Activated naive CD8-positive, alpha-beta T cell (primary cell): ENCODE results near the gene LETM1.

ENCODE experiments used
- H3K27ac Mint-ChIP-seq: one replicate; pipeline ENCODE4 v1.8.0; 2021; ENCODE audit warnings: mixed read lengths
- H3K27me3 Mint-ChIP-seq: one replicate; pipeline ENCODE4 v1.8.0; 2021; ENCODE audit warnings: mixed read lengths
- H3K36me3 Mint-ChIP-seq: one replicate; pipeline ENCODE4 v1.8.0; 2021; ENCODE audit warnings: mixed read lengths
- H3K4me1 Mint-ChIP-seq: one replicate; pipeline ENCODE4 v1.8.0; 2021; ENCODE audit warnings: low read depth, mixed read lengths
- H3K4me3 Mint-ChIP-seq: one replicate; pipeline ENCODE4 v1.8.0; 2021; ENCODE audit warnings: mild to moderate bottlenecking, mixed read lengths
- H3K9me3 Mint-ChIP-seq: one replicate; pipeline ENCODE4 v1.8.0; 2021; ENCODE audit warnings: low read depth, mixed read lengths

LETM1 gene

DNA sequence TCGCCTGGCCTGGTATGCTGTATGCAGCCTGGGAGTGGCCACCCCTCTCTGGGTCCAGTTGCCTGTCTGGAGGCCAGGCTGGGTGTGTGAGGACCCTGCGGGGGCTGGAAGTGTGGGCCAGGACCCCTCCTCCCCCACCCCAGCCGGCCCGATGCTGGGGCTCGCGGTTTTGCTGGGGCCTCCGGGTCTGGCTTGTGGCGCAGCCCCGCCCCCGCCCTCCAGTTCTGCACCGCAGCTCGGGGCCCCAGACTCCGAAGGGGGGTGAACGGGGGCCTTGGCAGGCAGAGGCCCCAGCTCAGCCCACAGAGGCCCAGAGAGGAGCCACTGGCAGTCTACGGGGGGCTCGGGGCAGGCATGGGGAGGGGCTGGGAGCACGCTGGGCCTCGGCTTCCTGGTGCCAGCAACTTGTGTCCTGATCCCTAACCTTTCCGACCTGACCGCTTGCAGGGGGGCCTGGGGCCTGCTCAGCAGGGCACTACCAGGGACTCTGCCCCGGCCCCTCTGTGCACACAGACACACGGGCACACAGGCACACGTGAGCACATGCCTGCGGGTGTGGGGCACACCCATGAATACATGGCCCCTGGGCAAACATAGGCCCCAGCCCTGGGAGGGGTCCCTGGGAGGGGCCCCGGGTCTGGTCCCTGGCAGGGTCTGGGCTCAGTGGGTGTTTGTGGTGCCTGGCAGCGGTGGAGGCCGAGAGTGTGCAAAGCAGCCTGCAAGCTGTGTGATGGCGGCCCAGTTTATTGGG lies 84.2 kb downstream of the LETM1 start:
- H3K27ac Mint-ChIP-seq: no peak overlapping the region
- H3K4me1 Mint-ChIP-seq: no peaks in the 10 kb centered on the region
- peaks cover 5% of the 10 kb centered on the region for H3K27me3 Mint-ChIP-seq
- no peaks in the 10 kb centered on the region for H3K9me3 Mint-ChIP-seq
- no peaks in the 10 kb centered on the region for H3K36me3 Mint-ChIP-seq
- no peak overlapping the region for H3K4me3 Mint-ChIP-seq

DNA sequence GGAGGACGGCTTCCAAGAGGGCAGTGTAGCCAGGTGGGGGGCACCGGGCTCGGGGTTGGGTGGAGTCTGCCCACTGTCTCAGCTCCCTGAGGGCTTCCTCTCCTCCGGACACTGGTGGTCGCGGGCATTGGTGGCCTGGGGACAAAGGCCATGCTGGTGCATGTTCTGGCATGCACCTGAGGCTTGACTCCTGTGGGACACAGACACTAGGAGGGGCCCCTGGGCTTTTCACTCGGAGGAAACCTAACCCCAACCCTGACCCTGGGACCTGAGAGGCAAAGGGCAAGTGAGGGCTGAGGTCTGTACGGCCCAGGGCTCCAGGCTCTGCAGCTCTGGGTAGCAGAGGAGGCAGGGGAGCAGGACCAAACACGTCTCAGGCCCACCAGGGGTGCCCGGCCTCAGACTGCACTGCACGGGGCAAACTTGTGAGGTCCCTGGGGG lies 85.1 kb downstream of the LETM1 start:
- Mint-ChIP-seq H3K27me3 (peaks cover 5% of the 10 kb centered on the region), H3K27ac (no peak overlapping the region), H3K9me3 (no peaks in the 10 kb centered on the region), H3K36me3 (no peaks in the 10 kb centered on the region), H3K4me1 (no peaks in the 10 kb centered on the region), H3K4me3 (no peak overlapping the region)

DNA sequence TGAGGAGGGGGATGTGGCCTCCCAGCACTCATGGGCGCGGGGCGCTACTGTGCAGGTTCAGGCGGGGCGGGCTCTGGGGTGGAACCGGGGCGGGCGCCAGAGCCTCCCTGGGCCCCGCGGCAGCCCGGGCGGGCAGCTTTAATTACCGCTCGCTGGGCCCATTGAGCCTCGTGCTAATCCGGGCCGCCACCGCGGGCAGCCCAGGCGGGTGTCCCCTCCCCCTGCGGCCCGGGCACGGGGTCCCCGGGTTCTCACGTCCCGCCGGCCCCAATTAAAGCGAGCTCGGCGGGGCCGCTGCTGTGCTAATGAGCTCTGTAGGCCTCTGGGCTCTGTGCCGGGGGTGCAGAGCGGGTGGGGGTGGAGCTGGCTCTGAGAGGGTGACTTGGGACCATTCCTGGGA lies 85.7 kb downstream of the LETM1 start:
- H3K27ac Mint-ChIP-seq: no peak overlapping the region

DNA sequence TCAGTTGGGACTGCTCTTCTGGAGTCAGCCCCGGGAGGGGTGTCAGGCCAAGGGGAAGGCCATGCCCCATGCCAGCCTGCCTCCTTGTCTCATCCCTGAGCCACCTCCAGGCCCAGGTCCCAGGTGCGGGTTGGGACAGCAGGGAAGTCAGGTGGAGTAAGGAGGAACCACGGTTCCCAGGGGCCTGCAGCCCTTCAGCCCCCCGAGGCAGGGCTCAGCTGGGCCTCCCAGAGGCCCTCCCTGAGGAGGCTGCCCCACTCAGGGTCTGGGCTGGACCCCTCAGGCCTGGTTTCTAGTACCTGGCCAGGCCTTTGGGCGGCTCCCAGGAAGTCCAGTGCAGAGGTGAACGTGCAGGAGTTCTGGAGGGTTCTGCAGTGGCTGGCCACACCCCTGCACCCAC lies 86.3 kb downstream of the LETM1 start:
- no peaks in the 10 kb centered on the region for H3K36me3 Mint-ChIP-seq
- no peaks in the 10 kb centered on the region for H3K4me1 Mint-ChIP-seq
- peaks cover 5% of the 10 kb centered on the region for H3K27me3 Mint-ChIP-seq
- H3K27ac Mint-ChIP-seq: no peak overlapping the region
- no peak overlapping the region for H3K4me3 Mint-ChIP-seq
- no peaks in the 10 kb centered on the region for H3K9me3 Mint-ChIP-seq

More for the DNA sequence above, 85.7 kb downstream of the LETM1 start:
- no peaks in the 10 kb centered on the region for H3K4me1 Mint-ChIP-seq
- H3K4me3 Mint-ChIP-seq: no peak overlapping the region
- H3K36me3 Mint-ChIP-seq: no peaks in the 10 kb centered on the region
- no peaks in the 10 kb centered on the region for H3K9me3 Mint-ChIP-seq
- peaks cover 5% of the 10 kb centered on the region for H3K27me3 Mint-ChIP-seq

DNA sequence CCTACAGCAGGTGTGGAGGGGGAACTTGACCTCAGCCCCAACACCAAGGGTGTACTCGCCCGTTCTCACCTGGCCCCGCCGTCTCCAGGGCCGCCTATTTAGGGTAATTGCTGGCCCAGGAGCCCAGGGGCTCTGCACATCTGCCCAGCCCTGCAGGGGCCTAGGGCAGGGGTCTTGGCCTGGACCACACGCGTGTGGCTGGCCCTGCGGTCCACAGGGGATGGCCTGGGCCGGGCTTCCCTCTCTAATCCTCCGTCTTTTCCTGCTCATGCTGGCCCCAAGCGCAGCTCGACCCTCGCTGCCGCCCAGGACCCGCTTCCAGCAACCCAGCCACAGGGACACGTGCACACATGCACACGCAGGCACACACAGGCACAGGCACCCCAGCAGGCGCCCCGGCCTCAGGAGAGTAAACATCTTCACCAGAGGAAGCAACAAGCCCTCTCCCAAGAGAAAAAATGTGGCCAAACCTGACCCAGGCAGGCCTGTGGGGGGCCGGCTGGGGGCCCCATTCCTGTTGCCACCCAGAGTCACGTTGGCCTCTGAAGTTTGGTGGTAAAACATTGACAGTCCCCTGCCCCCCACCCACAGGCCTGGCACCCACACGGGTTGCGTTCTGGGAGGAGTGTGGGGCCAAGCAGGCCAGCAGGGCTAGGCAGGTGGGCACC lies 87.5 kb downstream of the LETM1 start:
- Mint-ChIP-seq H3K4me3 (peak overlapping the region; percentile 67), H3K9me3 (no peaks in the 10 kb centered on the region), H3K27me3 (peaks cover 5% of the 10 kb centered on the region), H3K27ac (no peak overlapping the region), H3K4me1 (no peaks in the 10 kb centered on the region), H3K36me3 (no peaks in the 10 kb centered on the region)

DNA sequence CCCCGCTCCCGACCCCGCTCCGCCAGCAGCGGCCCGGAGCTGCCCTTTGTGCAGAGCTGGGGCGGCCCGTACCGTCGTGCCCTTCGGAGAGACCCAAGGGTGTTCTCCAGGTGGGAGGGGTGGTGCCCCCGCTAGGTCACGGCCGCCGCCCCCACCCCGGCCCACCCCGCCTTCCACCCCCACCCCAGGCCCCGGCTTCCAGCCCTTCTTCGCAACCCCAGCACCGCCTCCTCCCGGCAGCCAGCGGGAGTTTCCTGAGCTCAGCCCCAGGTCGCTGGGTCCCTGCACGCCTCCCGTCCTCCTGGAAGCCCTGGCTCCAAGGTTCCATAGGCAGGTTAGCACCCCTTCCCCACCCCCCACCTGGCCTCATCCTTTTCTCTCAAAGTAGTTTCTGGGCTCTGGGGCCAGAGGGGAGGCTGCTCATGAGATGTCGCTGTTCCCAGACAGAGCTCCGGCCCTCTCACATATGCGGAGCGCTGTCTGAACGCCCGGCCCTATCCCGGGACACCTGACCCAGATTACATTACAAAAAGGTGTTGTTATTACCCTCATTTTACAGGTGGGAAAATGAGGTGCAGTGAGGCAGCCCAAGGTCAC lies 88.1 kb downstream of the LETM1 start:
- H3K9me3 Mint-ChIP-seq: no peaks in the 10 kb centered on the region
- H3K36me3 Mint-ChIP-seq: no peaks in the 10 kb centered on the region
- no peaks in the 10 kb centered on the region for H3K4me1 Mint-ChIP-seq
- peak overlapping the region; percentile 67 for H3K4me3 Mint-ChIP-seq
- peaks cover 5% of the 10 kb centered on the region for H3K27me3 Mint-ChIP-seq
- no peak overlapping the region for H3K27ac Mint-ChIP-seq

DNA sequence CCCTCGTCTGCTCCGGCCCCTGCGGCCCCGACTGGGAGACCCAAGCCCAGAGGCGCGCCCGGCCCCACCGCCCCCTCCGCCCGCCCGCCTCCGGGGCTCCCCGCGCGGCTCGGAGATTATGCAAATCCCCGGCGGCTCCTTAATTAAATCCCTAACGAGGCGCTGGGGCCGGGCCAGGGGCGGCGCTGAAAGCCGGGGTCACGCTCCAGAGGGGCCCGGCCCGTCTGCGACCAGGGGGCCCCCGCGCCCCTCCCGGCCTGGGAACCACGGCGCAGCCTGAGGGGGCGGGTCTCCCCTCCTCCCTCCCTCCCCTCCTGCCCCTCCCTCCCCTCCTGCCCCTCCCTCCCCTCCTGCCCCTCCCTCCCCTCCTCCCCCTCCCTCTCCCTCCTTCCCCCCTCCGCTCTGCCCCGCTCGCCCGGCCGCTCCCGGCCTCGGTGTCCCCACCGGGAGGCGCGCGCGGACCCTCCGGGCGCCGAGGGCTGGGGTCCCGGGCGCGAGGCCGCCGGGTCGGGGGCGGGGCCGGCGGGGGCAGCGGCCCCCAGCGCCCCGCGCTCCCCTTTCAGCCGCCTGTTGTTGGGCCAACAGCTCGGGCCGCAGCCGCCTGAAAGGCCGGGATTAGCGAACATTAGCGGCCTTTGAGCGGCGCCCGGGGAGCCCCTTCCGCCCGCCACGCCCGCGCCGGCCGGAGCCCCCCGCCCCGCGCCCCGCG lies 88.7 kb downstream of the LETM1 start:
- Mint-ChIP-seq H3K4me3 (no peak overlapping the region), H3K27ac (no peak overlapping the region), H3K27me3 (peaks cover 5% of the 10 kb centered on the region), H3K4me1 (no peaks in the 10 kb centered on the region), H3K36me3 (no peaks in the 10 kb centered on the region), H3K9me3 (no peaks in the 10 kb centered on the region)

DNA sequence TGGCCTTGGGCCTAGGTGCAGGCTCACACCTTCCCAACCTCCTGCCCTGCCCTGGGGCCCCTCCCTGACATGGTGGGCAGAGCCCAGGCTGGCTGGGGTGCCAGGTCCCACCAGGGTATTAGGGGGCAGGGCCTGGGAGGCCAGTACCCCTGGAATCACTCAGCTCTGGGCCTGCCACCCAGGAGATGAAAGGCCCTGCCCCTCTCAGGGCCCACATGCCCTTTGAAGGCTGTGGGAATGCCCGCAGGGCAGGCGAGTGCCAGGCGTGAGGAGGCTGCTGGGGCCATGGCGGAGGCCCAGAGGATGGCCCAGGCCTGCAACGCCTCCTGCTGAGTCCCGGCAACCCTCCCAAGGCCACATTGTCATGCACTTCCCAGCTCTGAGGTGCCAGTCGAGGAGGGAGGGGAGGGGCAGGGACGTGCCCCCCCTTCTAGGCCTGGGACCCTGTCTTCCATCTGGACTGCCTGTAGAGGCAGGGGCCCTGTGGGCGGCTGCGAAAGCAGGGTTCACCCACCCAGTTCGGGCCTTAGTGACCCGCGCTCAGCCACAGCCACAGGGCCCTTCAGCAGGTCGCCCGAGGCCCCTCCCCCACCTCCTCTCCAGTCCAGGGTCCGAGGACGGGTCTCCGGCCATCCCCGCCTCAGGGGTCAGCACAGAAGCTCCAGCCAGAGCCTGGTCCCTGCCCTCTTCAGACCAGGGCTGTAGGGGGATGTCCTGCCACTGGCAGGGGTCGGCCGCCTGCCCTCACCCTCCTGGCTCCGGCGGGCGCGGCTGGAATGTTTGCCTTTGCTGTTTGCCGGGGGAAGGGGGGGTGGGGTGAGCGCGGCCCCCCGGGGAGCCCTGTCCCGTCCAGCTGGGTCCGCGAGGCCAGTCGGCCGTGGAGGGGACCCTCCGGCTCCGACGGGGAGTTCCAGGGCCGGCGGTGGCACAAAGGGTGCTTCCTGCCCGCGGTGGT lies 89.6 kb downstream of the LETM1 start:
- H3K4me1 Mint-ChIP-seq: no peaks in the 10 kb centered on the region

DNA sequence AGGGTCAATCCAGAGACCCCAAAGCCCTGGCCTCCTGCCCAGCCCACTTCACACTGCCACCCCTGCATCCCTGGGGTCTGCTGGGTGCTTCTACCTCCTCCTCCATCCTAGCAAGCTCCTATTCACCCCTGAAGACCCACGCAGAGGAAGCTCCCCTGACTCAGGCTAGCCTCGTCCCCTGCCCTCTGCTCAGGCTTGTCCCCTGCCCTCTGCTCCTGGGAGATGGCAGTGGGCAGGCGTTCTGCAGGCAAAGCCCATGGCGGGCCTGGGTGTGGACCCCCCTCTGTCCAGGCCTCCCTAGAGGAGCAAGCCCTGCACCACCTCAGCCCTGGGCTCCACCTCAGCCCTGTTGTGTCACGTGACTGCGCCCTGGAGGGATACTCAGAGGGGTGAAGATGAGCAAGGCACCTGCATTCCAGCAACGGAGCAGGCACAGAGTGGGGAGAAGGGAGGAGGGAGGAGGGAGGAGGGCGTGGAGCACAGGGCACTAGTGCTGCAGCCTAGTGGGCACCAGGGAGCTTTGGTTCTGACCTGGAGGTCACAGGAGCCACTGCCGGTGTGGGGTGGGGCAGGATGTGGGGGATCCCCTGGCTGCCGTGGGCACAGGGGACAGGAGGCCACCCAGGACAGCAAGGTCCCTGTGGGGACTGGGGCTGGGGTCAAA lies 90.4 kb downstream of the LETM1 start:
- Mint-ChIP-seq H3K27me3 (peaks cover 5% of the 10 kb centered on the region), H3K9me3 (no peaks in the 10 kb centered on the region), H3K27ac (no peak overlapping the region), H3K4me3 (no peak overlapping the region), H3K36me3 (no peaks in the 10 kb centered on the region), H3K4me1 (no peaks in the 10 kb centered on the region)

More for the DNA sequence above, 89.6 kb downstream of the LETM1 start:
- H3K27ac Mint-ChIP-seq: no peak overlapping the region
- no peak overlapping the region for H3K4me3 Mint-ChIP-seq
- no peaks in the 10 kb centered on the region for H3K36me3 Mint-ChIP-seq
- no peaks in the 10 kb centered on the region for H3K9me3 Mint-ChIP-seq
- peaks cover 5% of the 10 kb centered on the region for H3K27me3 Mint-ChIP-seq

DNA sequence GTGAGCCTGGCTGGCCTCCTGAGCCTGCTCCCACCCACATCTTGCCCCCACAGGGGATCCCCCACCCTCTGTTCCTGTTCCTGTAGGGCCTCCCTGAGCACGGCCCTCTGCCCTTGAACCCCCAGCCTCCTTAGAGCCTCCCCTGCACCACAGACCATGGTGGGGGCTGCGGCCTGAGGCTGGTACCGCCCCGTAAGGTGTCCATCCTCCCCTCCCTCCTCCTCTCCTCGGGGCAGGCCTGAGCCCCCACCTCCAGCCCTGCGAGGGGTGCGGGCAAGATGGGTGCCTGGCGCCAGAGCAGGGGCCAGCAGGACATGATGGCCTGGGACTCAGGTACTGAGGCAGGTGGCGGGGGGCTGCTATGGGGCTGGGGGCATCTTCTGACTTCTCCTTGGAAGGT lies 91.3 kb downstream of the LETM1 start:
- H3K9me3 Mint-ChIP-seq: no peaks in the 10 kb centered on the region
- H3K27me3 Mint-ChIP-seq: peaks cover 5% of the 10 kb centered on the region
- no peak overlapping the region for H3K27ac Mint-ChIP-seq
- H3K4me3 Mint-ChIP-seq: no peak overlapping the region
- no peaks in the 10 kb centered on the region for H3K4me1 Mint-ChIP-seq
- H3K36me3 Mint-ChIP-seq: no peaks in the 10 kb centered on the region

DNA sequence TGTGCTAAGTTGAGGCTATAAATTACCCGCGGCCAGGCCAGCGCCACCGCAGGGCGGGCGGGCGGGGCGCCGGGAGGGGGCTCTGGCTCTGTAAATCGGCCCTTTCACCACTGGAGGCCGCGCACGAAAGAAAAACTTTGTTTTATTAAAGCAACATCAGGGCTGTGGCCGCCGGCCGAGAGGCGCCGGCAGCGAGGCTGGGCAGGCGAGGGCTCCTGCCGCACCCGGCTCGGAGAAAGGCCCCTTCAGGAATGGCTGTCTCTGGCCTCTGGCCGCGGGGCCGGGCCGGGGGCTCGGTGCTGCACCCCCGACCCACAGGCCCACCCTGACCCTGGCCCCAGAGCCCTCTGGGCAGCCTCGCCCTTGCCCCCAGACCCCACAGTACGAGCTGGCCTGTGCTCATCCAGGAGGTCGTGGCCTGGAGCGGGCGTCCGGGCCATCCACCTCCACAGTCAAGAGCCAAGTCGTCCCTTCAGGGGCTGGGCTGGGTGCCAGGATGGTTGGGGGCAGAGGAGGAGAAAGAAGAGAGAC lies 92.3 kb downstream of the LETM1 start:
- Mint-ChIP-seq H3K27ac (no peak overlapping the region), H3K36me3 (no peaks in the 10 kb centered on the region), H3K4me3 (no peak overlapping the region), H3K27me3 (peaks cover 4% of the 10 kb centered on the region), H3K9me3 (no peaks in the 10 kb centered on the region), H3K4me1 (no peaks in the 10 kb centered on the region)

DNA sequence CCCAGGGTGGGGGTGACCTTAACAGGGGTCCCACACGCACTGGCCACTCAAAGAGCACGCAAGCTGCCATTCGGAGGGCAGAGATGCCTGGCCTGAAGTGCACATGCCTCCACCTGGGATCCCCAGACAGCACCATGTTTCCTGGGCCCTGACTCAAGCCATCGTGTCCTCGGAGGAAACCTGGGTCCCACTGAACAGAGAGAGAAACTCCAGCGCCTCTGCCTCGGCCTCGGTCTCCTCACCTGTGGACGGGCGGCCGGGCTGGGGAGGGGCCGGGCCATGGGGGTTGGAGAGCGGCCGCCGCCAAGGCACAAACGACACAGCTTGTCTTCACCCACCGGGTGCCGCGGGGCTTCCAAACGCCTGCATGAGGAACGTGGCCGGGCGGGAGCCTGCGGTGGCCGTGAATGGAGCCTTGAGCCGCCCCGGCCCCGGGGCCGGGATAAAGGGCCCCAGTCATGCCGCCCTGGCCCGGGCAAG lies 92.8 kb downstream of the LETM1 start:
- H3K36me3 Mint-ChIP-seq: no peaks in the 10 kb centered on the region
- H3K27ac Mint-ChIP-seq: no peak overlapping the region
- H3K9me3 Mint-ChIP-seq: no peaks in the 10 kb centered on the region
- H3K27me3 Mint-ChIP-seq: peaks cover under 1% of the 10 kb centered on the region
- no peaks in the 10 kb centered on the region for H3K4me1 Mint-ChIP-seq
- no peak overlapping the region for H3K4me3 Mint-ChIP-seq

DNA sequence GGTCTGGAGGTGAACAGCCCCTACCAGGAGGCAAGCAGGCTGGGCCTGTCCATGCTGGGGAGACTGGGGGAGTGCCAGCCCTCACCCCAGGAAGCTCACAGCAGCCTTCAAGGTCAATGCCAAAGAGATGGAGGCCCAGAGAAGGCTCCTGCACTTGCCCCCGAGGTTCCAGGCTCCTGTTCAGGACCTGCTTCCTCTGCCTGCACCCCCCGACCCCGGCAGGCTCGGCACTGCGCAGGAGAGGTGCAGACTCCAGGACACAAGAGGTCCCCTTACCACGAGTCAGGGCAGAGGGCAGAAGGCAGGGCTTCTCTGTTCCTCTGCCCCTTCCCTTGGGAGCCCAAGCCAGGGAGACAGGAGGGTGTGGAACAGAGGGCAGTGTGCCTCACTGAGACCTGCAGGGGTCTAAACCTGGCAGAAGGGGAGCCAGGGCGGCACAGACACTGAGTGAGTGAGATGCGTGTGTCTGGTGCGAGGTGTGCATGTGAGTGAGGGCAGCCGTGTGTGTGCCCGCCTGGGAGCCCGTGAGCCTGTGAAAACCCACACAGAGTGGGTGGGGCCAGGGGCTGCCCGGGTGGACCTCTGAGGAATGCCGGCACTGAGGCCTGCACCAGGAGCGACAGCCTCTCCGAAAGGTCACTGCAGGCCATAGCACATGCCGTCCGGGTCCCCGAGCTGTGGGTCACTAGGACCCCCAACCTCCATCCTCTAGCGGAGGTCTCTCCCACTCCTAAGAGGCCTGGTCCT lies 93.5 kb downstream of the LETM1 start:
- H3K4me3 Mint-ChIP-seq: no peak overlapping the region
- no peaks in the 10 kb centered on the region for H3K4me1 Mint-ChIP-seq
- H3K27ac Mint-ChIP-seq: no peak overlapping the region
- H3K36me3 Mint-ChIP-seq: no peaks in the 10 kb centered on the region
- no peaks in the 10 kb centered on the region for H3K9me3 Mint-ChIP-seq
- H3K27me3 Mint-ChIP-seq: no peaks in the 10 kb centered on the region
